HepG2 (cell line): ENCODE data around the gene ZFPM1. TPM values are rescaled to one million over a fixed set of nuclear protein-coding genes. Genes with fewer than 3 reads are reported as not detected.

Experiments
- DMAP1 ChIP-seq: IDR thresholded peaks from 2 replicates; pipeline ENCODE4 v1.6.1; 2016
- EED ChIP-seq: sonication (generic); formaldehyde crosslinking; IDR thresholded peaks from 2 replicates; pipeline ENCODE4 v1.5.0; 2020; ENCODE audit warnings: mild to moderate bottlenecking, missing genetic modification reagents
- EZH2 ChIP-seq: conservative IDR thresholded peaks from 2 replicates; pipeline ENCODE4 v1.6.1; 2012; ENCODE audit warnings: mild to moderate bottlenecking, low read depth, low read length, moderate library complexity
- KDM5B ChIP-seq: sonication (generic); formaldehyde crosslinking; IDR thresholded peaks from 2 replicates; pipeline ENCODE4 v1.4.0; 2020; ENCODE audit warnings: missing genetic modification reagents, mild to moderate bottlenecking, borderline replicate concordance
- NFE2 ChIP-seq: sonication (generic); formaldehyde crosslinking; IDR thresholded peaks from 2 replicates; pipeline ENCODE4 v1.4.0; 2020; ENCODE audit warnings: missing genetic modification reagents
- NR1H2 ChIP-seq: sonication (generic); formaldehyde crosslinking; IDR thresholded peaks from 2 replicates; pipeline ENCODE4 v1.8.1; 2022; ENCODE audit warnings: low read depth, missing genetic modification reagents, borderline replicate concordance
- PCBP2 ChIP-seq: fragments of 200-400 bp; formaldehyde crosslinking; optimal IDR thresholded peaks from 2 replicates; pipeline ENCODE3; 2018; ENCODE audit warnings: low read length, low read depth; ENCODE audit not compliant: poor library complexity, severe bottlenecking
- POLR2AphosphoS5 ChIP-seq: IDR thresholded peaks from 2 replicates; pipeline ENCODE4 v1.6.1; 2012; ENCODE audit warnings: low read depth, low read length
- SKI ChIP-seq: fragments of 450-650 bp; IDR thresholded peaks from one replicate; pipeline ENCODE4 v1.6.1; 2018; ENCODE audit warnings: mild to moderate bottlenecking; ENCODE audit not compliant: partially characterized antibody
- SNAPC2 ChIP-seq: sonication (generic); formaldehyde crosslinking; IDR thresholded peaks from 2 replicates; pipeline ENCODE4 v1.8.1; 2022; ENCODE audit warnings: mild to moderate bottlenecking, missing genetic modification reagents
- SSRP1 ChIP-seq: IDR thresholded peaks from 2 replicates; pipeline ENCODE4 v1.6.1; 2016; ENCODE audit warnings: control low read depth
- STAG1 ChIP-seq: sonication (generic); formaldehyde crosslinking; IDR thresholded peaks from 2 replicates; pipeline ENCODE4 v1.4.0; 2020; ENCODE audit warnings: missing genetic modification reagents
- TAF1 ChIP-seq: sonication (generic); formaldehyde crosslinking; IDR thresholded peaks from 2 replicates; pipeline ENCODE4 v1.4.0; 2020; ENCODE audit warnings: missing genetic modification reagents
- ZBTB3 ChIP-seq: sonication (generic); formaldehyde crosslinking; IDR thresholded peaks from 2 replicates; pipeline ENCODE4 v1.4.0; 2020; ENCODE audit warnings: low read depth, mild to moderate bottlenecking, moderate library complexity, missing genetic modification reagents, borderline replicate concordance
- ZFP41 ChIP-seq: sonication (generic); formaldehyde crosslinking; IDR thresholded peaks from 2 replicates; pipeline ENCODE4 v1.4.0; 2020; ENCODE audit warnings: mild to moderate bottlenecking, missing genetic modification reagents, borderline replicate concordance
- ZNF354B ChIP-seq: sonication (generic); formaldehyde crosslinking; IDR thresholded peaks from 2 replicates; pipeline ENCODE4 v1.8.0; 2022; ENCODE audit warnings: mild to moderate bottlenecking, missing genetic modification reagents
- ZNF543 ChIP-seq: sonication (generic); formaldehyde crosslinking; IDR thresholded peaks from 2 replicates; pipeline ENCODE4 v1.4.0; 2020; ENCODE audit warnings: mild to moderate bottlenecking, missing genetic modification reagents
- ZNF558 ChIP-seq: sonication (generic); formaldehyde crosslinking; IDR thresholded peaks from 2 replicates; pipeline ENCODE4 v1.9.0; 2022; ENCODE audit warnings: mild to moderate bottlenecking, missing genetic modification reagents, borderline replicate concordance
- ZNF607 ChIP-seq: sonication (generic); formaldehyde crosslinking; IDR thresholded peaks from 2 replicates; pipeline ENCODE4 v1.5.1; 2020; ENCODE audit warnings: missing genetic modification reagents, mild to moderate bottlenecking, borderline replicate concordance
- ZNF746 ChIP-seq: sonication (generic); formaldehyde crosslinking; IDR thresholded peaks from 2 replicates; pipeline ENCODE4 v1.8.0; 2022; ENCODE audit warnings: mild to moderate bottlenecking, missing genetic modification reagents
- polyA plus RNA-seq, 8 experiments: library from polyadenylated mRNA; depleted of rRNA in 3 of 8; stranded (reverse) in 7 of 8; unstranded in 1 of 8; fragments of >200 nt; fragmentation: Illumina TruSeq in 4 of 8; extraction: Trizol in 4 of 8; gene quantifications; 2 replicates each; pipeline versions ENCODE4 v1.2.1 to v1.2.3, GENCODE V29; 2011 to 2016; ENCODE audit warnings: low read depth in 4 of 8, missing spikeins in 1 of 8, mixed read lengths in 1 of 8; ENCODE audit not compliant: insufficient read depth in 1 of 8
- total RNA-seq, 5 experiments: library from RNA; depleted of rRNA; stranded (reverse); fragments of >200 nt; fragmentation: Illumina TruSeq; extraction: Trizol; gene quantifications; 2 replicates each; pipeline ENCODE4 v1.2.3, GENCODE V29; 2016; ENCODE audit warnings: low read depth in 1 of 5
- TF ChIP-seq, protein P1 (sequence below): sonication (generic); formaldehyde crosslinking; IDR thresholded peaks from 2 replicates; pipeline ENCODE4 v1.4.0; 2020; ENCODE audit warnings: missing genetic modification reagents
- TF ChIP-seq, protein P2 (sequence below): sonication (generic); formaldehyde crosslinking; IDR thresholded peaks from 2 replicates; pipeline ENCODE4 v1.5.0; 2020; ENCODE audit warnings: missing genetic modification reagents
- TF ChIP-seq, protein P3 (sequence below): sonication (generic); formaldehyde crosslinking; IDR thresholded peaks from 2 replicates; pipeline ENCODE4 v1.5.1; 2020; ENCODE audit warnings: missing genetic modification reagents, mild to moderate bottlenecking, borderline replicate concordance
- TF ChIP-seq, protein P4 (sequence below): sonication (generic); formaldehyde crosslinking; IDR thresholded peaks from 2 replicates; pipeline ENCODE4 v1.4.0; 2020; ENCODE audit warnings: missing genetic modification reagents
- TF ChIP-seq, protein P5 (sequence below): sonication (generic); formaldehyde crosslinking; conservative IDR thresholded peaks from 2 replicates; pipeline ENCODE4 v1.4.0; 2020; ENCODE audit warnings: missing genetic modification reagents

ZFPM1 gene
- total and polyA plus RNA-seq, 2 of the 13 experiments (the other 11 are each of a cell fraction or from before 2014, with no cell fraction given): 1.3 to 3.8 TPM

DNA sequence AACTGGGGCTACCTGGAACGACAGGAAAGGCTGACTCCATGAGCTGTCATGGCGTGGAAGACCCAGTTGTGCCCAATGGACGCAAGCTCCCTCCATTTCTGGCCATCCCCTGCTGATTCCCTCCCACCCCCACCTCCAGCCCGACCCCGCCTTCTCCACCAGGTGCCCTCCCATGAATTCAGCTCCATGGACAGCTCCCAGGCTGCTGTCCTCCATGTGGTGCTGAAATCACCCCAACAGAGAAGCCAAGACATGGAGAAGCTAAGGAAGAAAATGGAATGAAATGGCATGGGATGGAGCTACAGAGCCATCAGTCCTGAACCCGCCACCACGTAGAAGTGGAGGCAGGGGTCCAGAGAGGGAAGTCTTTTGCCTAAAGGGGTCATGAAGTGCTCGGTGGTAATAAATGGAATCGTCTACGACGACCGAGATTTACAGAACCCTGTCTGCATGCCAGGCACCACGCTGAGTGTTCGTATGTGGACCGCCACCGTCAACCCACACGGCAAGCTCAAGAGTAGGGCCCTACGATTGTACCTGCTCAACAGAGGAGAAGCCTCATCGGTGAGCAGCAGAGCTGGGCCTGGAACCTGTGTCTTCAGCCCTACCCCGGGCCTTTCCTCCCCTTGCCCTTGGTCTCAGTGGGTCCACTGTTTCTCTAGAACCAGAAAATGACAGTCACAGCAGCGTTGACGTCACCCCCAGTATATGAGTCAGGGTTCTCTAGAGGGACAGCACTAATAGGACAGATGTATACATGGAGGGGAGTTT is 107.8 kb downstream of the ZFPM1 start (continued):
- TF ChIP-seq ZNF543 (CRISPR knock-in tag) (peak; percentile 99), ZFP41 (CRISPR knock-in tag) (peak; percentile 96), KDM5B (CRISPR knock-in tag) (peak; percentile 93), SNAPC2 (CRISPR knock-in tag) (peak; percentile 98), EZH2 (no peak), NR1H2 (CRISPR knock-in tag) (peak; percentile 98), SKI (no peak), PCBP2 (no peak), TAF1 (CRISPR knock-in tag) (peak; percentile 83), ZNF746 (CRISPR knock-in tag) (peak; percentile 79), POLR2AphosphoS5 (no peak), DMAP1 (CRISPR knock-in tag) (peak; percentile 81; the same call in 1 of the 2 replicates), ZNF354B (CRISPR knock-in tag) (peak; percentile 100), STAG1 (CRISPR knock-in tag) (peak; percentile 39), ZBTB3 (CRISPR knock-in tag) (peak; percentile 97; the same call in 1 of the 2 replicates), NFE2 (peak; percentile 97), EED (CRISPR knock-in tag) (peak; percentile 77; the same call in 1 of the 2 replicates), ZNF607 (CRISPR knock-in tag) (peak; percentile 100), SSRP1 (CRISPR knock-in tag) (peak; percentile 92), ZNF558 (CRISPR knock-in tag) (peak; percentile 99; the same call in 1 of the 2 replicates)
- TF ChIP-seq, protein P1, sequence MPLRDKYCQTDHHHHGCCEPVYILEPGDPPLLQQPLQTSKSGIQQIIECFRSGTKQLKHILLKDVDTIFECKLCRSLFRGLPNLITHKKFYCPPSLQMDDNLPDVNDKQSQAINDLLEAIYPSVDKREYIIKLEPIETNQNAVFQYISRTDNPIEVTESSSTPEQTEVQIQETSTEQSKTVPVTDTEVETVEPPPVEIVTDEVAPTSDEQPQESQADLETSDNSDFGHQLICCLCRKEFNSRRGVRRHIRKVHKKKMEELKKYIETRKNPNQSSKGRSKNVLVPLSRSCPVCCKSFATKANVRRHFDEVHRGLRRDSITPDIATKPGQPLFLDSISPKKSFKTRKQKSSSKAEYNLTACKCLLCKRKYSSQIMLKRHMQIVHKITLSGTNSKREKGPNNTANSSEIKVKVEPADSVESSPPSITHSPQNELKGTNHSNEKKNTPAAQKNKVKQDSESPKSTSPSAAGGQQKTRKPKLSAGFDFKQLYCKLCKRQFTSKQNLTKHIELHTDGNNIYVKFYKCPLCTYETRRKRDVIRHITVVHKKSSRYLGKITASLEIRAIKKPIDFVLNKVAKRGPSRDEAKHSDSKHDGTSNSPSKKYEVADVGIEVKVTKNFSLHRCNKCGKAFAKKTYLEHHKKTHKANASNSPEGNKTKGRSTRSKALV: peak; percentile 97
- TF ChIP-seq, protein P2, sequence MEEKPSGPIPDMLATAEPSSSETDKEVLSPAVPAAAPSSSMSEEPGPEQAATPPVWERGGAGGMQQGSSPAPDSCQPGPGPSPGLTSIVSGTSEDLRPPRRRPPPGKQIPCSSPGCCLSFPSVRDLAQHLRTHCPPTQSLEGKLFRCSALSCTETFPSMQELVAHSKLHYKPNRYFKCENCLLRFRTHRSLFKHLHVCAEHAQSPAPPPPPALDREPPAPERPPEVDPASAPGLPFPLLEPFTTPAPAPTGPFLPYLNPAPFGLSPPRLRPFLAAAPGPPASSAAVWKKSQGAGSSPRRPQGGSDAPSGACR (CRISPR knock-in tag): peak; percentile 100
- TF ChIP-seq, protein P3, sequence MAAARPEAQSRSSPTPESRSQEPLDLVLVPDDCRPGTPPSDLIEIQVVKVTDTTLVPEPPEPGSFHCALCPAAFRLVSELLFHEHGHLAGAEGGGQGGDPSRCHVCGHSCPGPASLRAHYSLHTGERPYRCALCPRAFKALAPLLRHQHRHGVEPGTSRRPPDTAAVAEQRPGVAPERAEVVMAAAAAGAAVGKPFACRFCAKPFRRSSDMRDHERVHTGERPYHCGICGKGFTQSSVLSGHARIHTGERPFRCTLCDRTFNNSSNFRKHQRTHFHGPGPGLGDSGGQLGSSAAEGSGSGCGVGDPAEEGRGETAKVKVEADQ (CRISPR knock-in tag): peak; percentile 98
- TF ChIP-seq, protein P4, sequence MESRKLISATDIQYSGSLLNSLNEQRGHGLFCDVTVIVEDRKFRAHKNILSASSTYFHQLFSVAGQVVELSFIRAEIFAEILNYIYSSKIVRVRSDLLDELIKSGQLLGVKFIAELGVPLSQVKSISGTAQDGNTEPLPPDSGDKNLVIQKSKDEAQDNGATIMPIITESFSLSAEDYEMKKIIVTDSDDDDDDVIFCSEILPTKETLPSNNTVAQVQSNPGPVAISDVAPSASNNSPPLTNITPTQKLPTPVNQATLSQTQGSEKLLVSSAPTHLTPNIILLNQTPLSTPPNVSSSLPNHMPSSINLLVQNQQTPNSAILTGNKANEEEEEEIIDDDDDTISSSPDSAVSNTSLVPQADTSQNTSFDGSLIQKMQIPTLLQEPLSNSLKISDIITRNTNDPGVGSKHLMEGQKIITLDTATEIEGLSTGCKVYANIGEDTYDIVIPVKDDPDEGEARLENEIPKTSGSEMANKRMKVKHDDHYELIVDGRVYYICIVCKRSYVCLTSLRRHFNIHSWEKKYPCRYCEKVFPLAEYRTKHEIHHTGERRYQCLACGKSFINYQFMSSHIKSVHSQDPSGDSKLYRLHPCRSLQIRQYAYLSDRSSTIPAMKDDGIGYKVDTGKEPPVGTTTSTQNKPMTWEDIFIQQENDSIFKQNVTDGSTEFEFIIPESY: peak; percentile 87
- TF ChIP-seq, protein P5, sequence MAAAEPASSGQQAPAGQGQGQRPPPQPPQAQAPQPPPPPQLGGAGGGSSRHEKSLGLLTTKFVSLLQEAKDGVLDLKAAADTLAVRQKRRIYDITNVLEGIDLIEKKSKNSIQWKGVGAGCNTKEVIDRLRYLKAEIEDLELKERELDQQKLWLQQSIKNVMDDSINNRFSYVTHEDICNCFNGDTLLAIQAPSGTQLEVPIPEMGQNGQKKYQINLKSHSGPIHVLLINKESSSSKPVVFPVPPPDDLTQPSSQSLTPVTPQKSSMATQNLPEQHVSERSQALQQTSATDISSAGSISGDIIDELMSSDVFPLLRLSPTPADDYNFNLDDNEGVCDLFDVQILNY (CRISPR knock-in tag): peak; percentile 97
